HEK293 (cell line): ENCODE measurements around the gene BLOC1S4.

Experiments
- ZEB2 ChIP-seq: fragments of 450-650 bp; formaldehyde crosslinking; IDR thresholded peaks from 2 replicates; pipeline ENCODE4 v1.5.1; 2016; ENCODE audit warnings: missing biosample characterization, missing genetic modification characterization
- ZNF114 ChIP-seq: fragments of 450-650 bp; formaldehyde crosslinking; IDR thresholded peaks from 2 replicates; pipeline ENCODE4 v1.5.0; 2017; ENCODE audit warnings: missing biosample characterization, missing genetic modification characterization
- ZNF274 ChIP-seq, 2 experiments: fragments of 200-500 bp in 1 of 2; fragments of 450-650 bp in 1 of 2; sonication (Bioruptor generic) in 1 of 2; formaldehyde crosslinking in 1 of 2; IDR thresholded peaks; 2 replicates each; pipeline versions ENCODE4 v1.5.1 to v1.6.1; 2014 to 2016; ENCODE audit warnings: borderline replicate concordance in 1 of 2, inconsistent platforms in 1 of 2, low read length in 1 of 2, missing biosample characterization in 1 of 2, missing genetic modification characterization in 1 of 2
- ZNF37A ChIP-seq: fragments of 450-650 bp; IDR thresholded peaks from 2 replicates; pipeline ENCODE4 v1.5.1; 2018; ENCODE audit warnings: missing biosample characterization, missing genetic modification characterization
- ZNF747 ChIP-seq: fragments of 450-650 bp; formaldehyde crosslinking; IDR thresholded peaks from 2 replicates; pipeline ENCODE4 v1.5.1; 2016; ENCODE audit warnings: missing biosample characterization, missing genetic modification characterization
- TF ChIP-seq, protein P1 (sequence below): fragments of 450-650 bp; formaldehyde crosslinking; IDR thresholded peaks from 2 replicates; pipeline ENCODE4 v1.5.1; 2016; ENCODE audit warnings: missing biosample characterization, missing genetic modification characterization
- TF ChIP-seq, protein P2 (sequence below): fragments of 450-650 bp; formaldehyde crosslinking; IDR thresholded peaks from 2 replicates; pipeline ENCODE4 v1.5.1; 2016; ENCODE audit warnings: missing biosample characterization, missing genetic modification characterization
- TF ChIP-seq, protein P3 (sequence below): fragments of 450-650 bp; formaldehyde crosslinking; IDR thresholded peaks from 2 replicates; pipeline ENCODE4 v1.5.1; 2016; ENCODE audit warnings: missing biosample characterization, missing genetic modification characterization
- TF ChIP-seq, protein P4 (sequence below): fragments of 450-650 bp; formaldehyde crosslinking; IDR thresholded peaks from 2 replicates; pipeline ENCODE4 v1.5.1; 2016; ENCODE audit warnings: missing biosample characterization, missing genetic modification characterization

DNA sequence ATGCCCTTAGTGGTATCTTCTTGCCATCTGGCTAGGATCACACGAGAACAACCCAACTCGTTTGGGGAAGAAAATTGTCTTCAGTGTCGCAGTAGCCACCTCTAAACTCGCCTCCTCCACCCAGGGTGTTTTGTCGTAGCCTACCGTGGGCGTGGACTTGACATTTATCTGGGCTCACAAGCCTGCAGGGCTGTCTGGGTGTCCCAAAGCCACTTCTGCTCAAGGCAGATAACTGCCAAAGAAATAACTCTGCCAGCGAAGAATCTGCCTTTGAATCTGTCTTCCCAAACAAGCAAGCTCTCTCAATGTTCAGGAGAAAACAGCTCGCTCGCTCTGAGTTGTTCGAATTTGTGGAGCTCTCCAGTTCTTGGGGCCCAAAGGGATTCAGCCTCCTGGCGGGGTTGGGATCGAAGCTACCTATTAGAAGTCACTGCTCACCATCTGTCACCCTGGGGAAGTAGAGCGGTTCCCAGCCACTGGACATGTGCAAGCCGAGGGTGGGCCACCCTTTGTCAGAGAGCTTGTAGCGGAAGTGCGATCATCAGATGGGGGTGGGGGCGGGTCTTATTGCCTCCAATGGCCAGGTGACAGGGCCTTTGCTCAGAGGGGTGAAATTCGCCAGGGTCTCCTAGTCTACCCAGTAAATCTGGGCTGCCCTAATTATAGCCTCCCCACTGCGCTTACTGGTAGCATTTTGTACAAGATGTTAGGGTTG lies 14.8 kb downstream of the BLOC1S4 start:
- TF ChIP-seq, protein P1, sequence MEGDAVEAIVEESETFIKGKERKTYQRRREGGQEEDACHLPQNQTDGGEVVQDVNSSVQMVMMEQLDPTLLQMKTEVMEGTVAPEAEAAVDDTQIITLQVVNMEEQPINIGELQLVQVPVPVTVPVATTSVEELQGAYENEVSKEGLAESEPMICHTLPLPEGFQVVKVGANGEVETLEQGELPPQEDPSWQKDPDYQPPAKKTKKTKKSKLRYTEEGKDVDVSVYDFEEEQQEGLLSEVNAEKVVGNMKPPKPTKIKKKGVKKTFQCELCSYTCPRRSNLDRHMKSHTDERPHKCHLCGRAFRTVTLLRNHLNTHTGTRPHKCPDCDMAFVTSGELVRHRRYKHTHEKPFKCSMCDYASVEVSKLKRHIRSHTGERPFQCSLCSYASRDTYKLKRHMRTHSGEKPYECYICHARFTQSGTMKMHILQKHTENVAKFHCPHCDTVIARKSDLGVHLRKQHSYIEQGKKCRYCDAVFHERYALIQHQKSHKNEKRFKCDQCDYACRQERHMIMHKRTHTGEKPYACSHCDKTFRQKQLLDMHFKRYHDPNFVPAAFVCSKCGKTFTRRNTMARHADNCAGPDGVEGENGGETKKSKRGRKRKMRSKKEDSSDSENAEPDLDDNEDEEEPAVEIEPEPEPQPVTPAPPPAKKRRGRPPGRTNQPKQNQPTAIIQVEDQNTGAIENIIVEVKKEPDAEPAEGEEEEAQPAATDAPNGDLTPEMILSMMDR (tag by site-specific recombination) = no peak
- TF ChIP-seq ZNF274 (IDR thresholded peaks at IDR 0.05; ENCODE audit: low read length) (no peak), ZNF274 (tag by site-specific recombination; IDR thresholded peaks at IDR 0.05; ENCODE audit: borderline replicate concordance) (no peak), ZEB2 (tag by site-specific recombination) (no peak), ZNF37A (no peak), ZNF747 (tag by site-specific recombination) (no peak), ZNF114 (tag by site-specific recombination) (no peak)
- TF ChIP-seq, protein P2, sequence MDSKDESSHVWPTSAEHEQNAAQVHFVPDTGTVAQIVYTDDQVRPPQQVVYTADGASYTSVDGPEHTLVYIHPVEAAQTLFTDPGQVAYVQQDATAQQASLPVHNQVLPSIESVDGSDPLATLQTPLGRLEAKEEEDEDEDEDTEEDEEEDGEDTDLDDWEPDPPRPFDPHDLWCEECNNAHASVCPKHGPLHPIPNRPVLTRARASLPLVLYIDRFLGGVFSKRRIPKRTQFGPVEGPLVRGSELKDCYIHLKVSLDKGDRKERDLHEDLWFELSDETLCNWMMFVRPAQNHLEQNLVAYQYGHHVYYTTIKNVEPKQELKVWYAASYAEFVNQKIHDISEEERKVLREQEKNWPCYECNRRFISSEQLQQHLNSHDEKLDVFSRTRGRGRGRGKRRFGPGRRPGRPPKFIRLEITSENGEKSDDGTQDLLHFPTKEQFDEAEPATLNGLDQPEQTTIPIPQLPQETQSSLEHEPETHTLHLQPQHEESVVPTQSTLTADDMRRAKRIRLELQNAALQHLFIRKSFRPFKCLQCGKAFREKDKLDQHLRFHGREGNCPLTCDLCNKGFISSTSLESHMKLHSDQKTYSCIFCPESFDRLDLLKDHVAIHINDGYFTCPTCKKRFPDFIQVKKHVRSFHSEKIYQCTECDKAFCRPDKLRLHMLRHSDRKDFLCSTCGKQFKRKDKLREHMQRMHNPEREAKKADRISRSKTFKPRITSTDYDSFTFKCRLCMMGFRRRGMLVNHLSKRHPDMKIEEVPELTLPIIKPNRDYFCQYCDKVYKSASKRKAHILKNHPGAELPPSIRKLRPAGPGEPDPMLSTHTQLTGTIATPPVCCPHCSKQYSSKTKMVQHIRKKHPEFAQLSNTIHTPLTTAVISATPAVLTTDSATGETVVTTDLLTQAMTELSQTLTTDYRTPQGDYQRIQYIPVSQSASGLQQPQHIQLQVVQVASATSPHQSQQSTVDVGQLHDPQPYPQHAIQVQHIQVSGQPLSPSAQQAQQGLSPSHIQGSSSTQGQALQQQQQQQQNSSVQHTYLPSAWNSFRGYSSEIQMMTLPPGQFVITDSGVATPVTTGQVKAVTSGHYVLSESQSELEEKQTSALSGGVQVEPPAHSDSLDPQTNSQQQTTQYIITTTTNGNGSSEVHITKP (tag by site-specific recombination) = no peak
- TF ChIP-seq, protein P3, sequence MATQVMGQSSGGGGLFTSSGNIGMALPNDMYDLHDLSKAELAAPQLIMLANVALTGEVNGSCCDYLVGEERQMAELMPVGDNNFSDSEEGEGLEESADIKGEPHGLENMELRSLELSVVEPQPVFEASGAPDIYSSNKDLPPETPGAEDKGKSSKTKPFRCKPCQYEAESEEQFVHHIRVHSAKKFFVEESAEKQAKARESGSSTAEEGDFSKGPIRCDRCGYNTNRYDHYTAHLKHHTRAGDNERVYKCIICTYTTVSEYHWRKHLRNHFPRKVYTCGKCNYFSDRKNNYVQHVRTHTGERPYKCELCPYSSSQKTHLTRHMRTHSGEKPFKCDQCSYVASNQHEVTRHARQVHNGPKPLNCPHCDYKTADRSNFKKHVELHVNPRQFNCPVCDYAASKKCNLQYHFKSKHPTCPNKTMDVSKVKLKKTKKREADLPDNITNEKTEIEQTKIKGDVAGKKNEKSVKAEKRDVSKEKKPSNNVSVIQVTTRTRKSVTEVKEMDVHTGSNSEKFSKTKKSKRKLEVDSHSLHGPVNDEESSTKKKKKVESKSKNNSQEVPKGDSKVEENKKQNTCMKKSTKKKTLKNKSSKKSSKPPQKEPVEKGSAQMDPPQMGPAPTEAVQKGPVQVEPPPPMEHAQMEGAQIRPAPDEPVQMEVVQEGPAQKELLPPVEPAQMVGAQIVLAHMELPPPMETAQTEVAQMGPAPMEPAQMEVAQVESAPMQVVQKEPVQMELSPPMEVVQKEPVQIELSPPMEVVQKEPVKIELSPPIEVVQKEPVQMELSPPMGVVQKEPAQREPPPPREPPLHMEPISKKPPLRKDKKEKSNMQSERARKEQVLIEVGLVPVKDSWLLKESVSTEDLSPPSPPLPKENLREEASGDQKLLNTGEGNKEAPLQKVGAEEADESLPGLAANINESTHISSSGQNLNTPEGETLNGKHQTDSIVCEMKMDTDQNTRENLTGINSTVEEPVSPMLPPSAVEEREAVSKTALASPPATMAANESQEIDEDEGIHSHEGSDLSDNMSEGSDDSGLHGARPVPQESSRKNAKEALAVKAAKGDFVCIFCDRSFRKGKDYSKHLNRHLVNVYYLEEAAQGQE (tag by site-specific recombination) = no peak
- TF ChIP-seq, protein P4, sequence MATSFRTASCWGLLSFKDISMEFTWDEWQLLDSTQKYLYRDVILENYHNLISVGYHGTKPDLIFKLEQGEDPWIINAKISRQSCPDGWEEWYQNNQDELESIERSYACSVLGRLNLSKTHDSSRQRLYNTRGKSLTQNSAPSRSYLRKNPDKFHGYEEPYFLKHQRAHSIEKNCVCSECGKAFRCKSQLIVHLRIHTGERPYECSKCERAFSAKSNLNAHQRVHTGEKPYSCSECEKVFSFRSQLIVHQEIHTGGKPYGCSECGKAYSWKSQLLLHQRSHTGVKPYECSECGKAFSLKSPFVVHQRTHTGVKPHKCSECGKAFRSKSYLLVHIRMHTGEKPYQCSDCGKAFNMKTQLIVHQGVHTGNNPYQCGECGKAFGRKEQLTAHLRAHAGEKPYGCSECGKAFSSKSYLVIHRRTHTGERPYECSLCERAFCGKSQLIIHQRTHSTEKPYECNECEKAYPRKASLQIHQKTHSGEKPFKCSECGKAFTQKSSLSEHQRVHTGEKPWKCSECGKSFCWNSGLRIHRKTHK (tag by site-specific recombination) = no peak
